Naive thymus-derived CD4-positive, alpha-beta T cell (primary cell): Measurements from ENCODE around the gene BEAN1. TPM values are rescaled to one million over a fixed set of nuclear protein-coding genes. Genes with fewer than 3 reads are reported as not detected.

Experiments used
- ATAC-seq: fragments of 150-1000 bp; cut with Tn5 transposase; 2 replicates; pipeline ENCODE4 v1.10.0; 2021; ENCODE audit warnings: mild to moderate bottlenecking, moderate library complexity
- CTCF ChIA-PET: fragments of 350-600 bp; sonication (Branson Sonifier 250); formaldehyde crosslinking; loops from one replicate; lab custom pipeline; 2021; ENCODE audit warnings: antibody characterized with exemption; lab: Charles Lee
- POLR2A ChIA-PET: fragments of 350-600 bp; sonication (Branson Sonifier 250); formaldehyde crosslinking; loops from one replicate; lab custom pipeline; 2021; ENCODE audit warnings: antibody characterized with exemption, inconsistent platforms; lab: Charles Lee
- DNase-seq, 9 donors: peaks; one replicate each; pipeline versions ENCODE4 v3.0.0 to v3.0.0-alpha.2; 2020 to 2022; ENCODE audit warnings: mixed read lengths in 1 of 9
- H3K27ac ChIP-seq: one replicate; pipeline ENCODE4 v1.7.0; 2013; ENCODE audit warnings: mild to moderate bottlenecking, low read depth, low read length, moderate library complexity
- H3K27me3 ChIP-seq, 2 donors: one replicate each; pipeline ENCODE4 v1.7.0; 2013; ENCODE audit warnings: low read length in 2 of 2, mild to moderate bottlenecking in 2 of 2, moderate library complexity in 2 of 2; ENCODE audit not compliant: control insufficient read depth in 2 of 2, insufficient read depth in 2 of 2
- H3K36me3 ChIP-seq, 3 experiments: 1 replicate in 2 of 3; 2 replicates in 1 of 3; pipeline ENCODE4 v1.7.0; 2013; ENCODE audit warnings: low read length in 3 of 3, mild to moderate bottlenecking in 3 of 3, moderate library complexity in 1 of 3; ENCODE audit not compliant: insufficient read depth in 3 of 3, control insufficient read depth in 2 of 3
- H3K4me1 ChIP-seq, 2 donors: one replicate each; pipeline ENCODE4 v1.7.0; 2013; ENCODE audit warnings: low read length in 2 of 2, mild to moderate bottlenecking in 2 of 2, moderate library complexity in 1 of 2; ENCODE audit not compliant: control insufficient read depth in 2 of 2, insufficient read depth in 2 of 2
- H3K4me3 ChIP-seq: 2 replicates; pipeline ENCODE4 v1.7.0; 2013; ENCODE audit warnings: mild to moderate bottlenecking, low read length
- H3K9me3 ChIP-seq, 3 experiments: 1 replicate in 2 of 3; 2 replicates in 1 of 3; pipeline ENCODE4 v1.7.0; 2013; ENCODE audit warnings: low read length in 3 of 3; ENCODE audit not compliant: control insufficient read depth in 2 of 3
- H3K27ac Mint-ChIP-seq, 9 donors: one replicate each; pipeline ENCODE4 v1.8.0; 2020 to 2022; ENCODE audit warnings: mixed read lengths in 9 of 9, mild to moderate bottlenecking in 8 of 9, moderate library complexity in 5 of 9, inconsistent platforms in 2 of 9
- H3K27me3 Mint-ChIP-seq, 5 donors: one replicate each; pipeline ENCODE4 v1.8.0; 2021 to 2022; ENCODE audit warnings: mixed read lengths in 5 of 5, mild to moderate bottlenecking in 1 of 5
- H3K36me3 Mint-ChIP-seq, 5 donors: one replicate each; pipeline ENCODE4 v1.8.0; 2020 to 2022; ENCODE audit warnings: mixed read lengths in 5 of 5, mild to moderate bottlenecking in 3 of 5, inconsistent platforms in 1 of 5
- H3K4me1 Mint-ChIP-seq, 7 donors: one replicate each; pipeline ENCODE4 v1.8.0; 2020 to 2022; ENCODE audit warnings: mixed read lengths in 7 of 7, mild to moderate bottlenecking in 3 of 7, inconsistent platforms in 1 of 7
- H3K4me3 Mint-ChIP-seq, 10 donors: one replicate each; pipeline ENCODE4 v1.8.0; 2020 to 2022; ENCODE audit warnings: mild to moderate bottlenecking in 10 of 10, mixed read lengths in 10 of 10, moderate library complexity in 6 of 10, inconsistent platforms in 2 of 10
- H3K9me3 Mint-ChIP-seq, 11 donors: one replicate each; pipeline ENCODE4 v1.8.0; 2020 to 2022; ENCODE audit warnings: mixed read lengths in 11 of 11, mild to moderate bottlenecking in 4 of 11, inconsistent platforms in 1 of 11, moderate library complexity in 1 of 11
- intact Hi-C, 2 donors: fragments of 100-400 bp; cut with micrococcal nuclease; formaldehyde crosslinking; loops; one replicate each; pipeline ENCODE4 v1.15.1; 2023
- polyA plus RNA-seq, 2 donors: library from polyadenylated mRNA; unstranded; fragments of 300-500 nt; fragmentation: Illumina TruSeq; gene quantifications; one replicate each; pipeline ENCODE4 v1.2.3, GENCODE V29; 2021
- total RNA-seq, 6 experiments: library from RNA in 5 of 6; stranded (reverse) in 5 of 6; gene quantifications; 1 replicate in 5 of 6; 2 replicates in 1 of 6; pipeline ENCODE4 v1.2.3 and lab custom pipeline; 2021 to 2026

Gene BEAN1
- total and polyA plus RNA-seq, 7 experiments from 2014 or later = not detected

- H3K4me3 ChIP-seq = peak overlapping the region; percentile 52
- H3K27me3 Mint-ChIP-seq = peaks cover 0 to 25% (median 4%) of the 10 kb centered on the region in 5 donors
- peaks cover 8 to 30% (median 28%) of the 10 kb centered on the region in 5 donors for H3K36me3 Mint-ChIP-seq
- peaks cover 19 to 27% of the 10 kb centered on the region in 2 donors for H3K4me1 ChIP-seq
- ATAC-seq = no peak
- H3K36me3 ChIP-seq = peaks cover 0 to 7% (median 0%) of the 10 kb centered on the region in 3 experiments
- H3K27me3 ChIP-seq = no peaks in the 10 kb centered on the region
- H3K9me3 ChIP-seq = peaks cover 0 to 5% (median 0%) of the 10 kb centered on the region in 3 experiments
- H3K27ac ChIP-seq = peak overlapping the region; percentile 60
- intact Hi-C loops = loop anchor here in 1 of 2 donors (2.0 to 5.0 kb wide), 2 partner anchors 20 to 288 kb away; partner anchors contain the start of gene CMTM4
- peak overlapping the region; percentile 83 to 99 (median 91) for H3K4me3 Mint-ChIP-seq
- POLR2A ChIA-PET = interaction anchor here (1.5 kb wide), 1 partner anchor 181 kb away, joined by 5 read pairs; no protein-coding TSS in a partner anchor
- CTCF ChIA-PET = interaction anchor here (0.5 to 5.9 kb wide), 4 partner anchors 74 to 361 kb away, joined by 4 to 84 read pairs (median 18); partner anchors contain the start of gene DYNC1LI2
- H3K4me1 Mint-ChIP-seq = peaks cover 14 to 40% (median 33%) of the 10 kb centered on the region in 7 donors
- DNase-seq = no peak
- peaks cover 0 to 21% (median 12%) of the 10 kb centered on the region in 11 donors for H3K9me3 Mint-ChIP-seq
- H3K27ac Mint-ChIP-seq = peak overlapping the region; percentile 88 to 99 (median 94)
These were observed 17.9 kb upstream of the BEAN1 start for GRCh38 chr16:66409156-66409555.

DNA sequence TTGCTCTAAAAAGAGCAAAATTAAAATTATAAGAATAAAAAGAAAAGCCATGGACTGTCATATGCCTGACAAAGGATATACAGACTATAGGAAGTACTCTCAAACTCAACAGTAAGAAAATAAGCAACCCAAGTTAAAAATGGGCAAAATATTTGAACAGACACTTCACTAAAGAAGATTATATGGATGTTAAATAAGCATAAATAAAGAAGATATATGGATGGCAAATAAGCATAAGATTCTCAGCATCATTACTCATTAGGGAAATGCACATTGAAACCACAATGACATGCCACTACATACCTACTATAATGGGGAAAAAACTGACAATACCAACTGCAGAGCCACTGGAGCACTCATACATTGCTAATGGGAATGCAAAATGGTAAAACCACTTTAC lies 14.9 kb upstream of the BEAN1 start:
- DNase-seq (no peak), ATAC-seq (no peak)
- H3K27ac Mint-ChIP-seq = no peak overlapping the region
- Histone ChIP-seq H3K27me3 (no peaks in the 10 kb centered on the region), H3K36me3 (peaks cover 0 to 7% (median 0%) of the 10 kb centered on the region in 3 experiments), H3K27ac (no peak overlapping the region), H3K4me1 (peaks cover 12 to 23% of the 10 kb centered on the region in 2 donors), H3K9me3 (peaks cover 0 to 5% (median 0%) of the 10 kb centered on the region in 3 experiments), H3K4me3 (no peak overlapping the region)
- peaks cover 22 to 37% (median 32%) of the 10 kb centered on the region in 5 donors for H3K36me3 Mint-ChIP-seq
- intact Hi-C loops = no loop called here
- H3K4me3 Mint-ChIP-seq = no peak overlapping the region
- peaks cover 10 to 36% (median 30%) of the 10 kb centered on the region in 7 donors for H3K4me1 Mint-ChIP-seq
- H3K9me3 Mint-ChIP-seq = peaks cover 4 to 26% (median 12%) of the 10 kb centered on the region in 11 donors
- peaks cover 0 to 6% (median 0%) of the 10 kb centered on the region in 5 donors for H3K27me3 Mint-ChIP-seq
- ChIA-PET CTCF (no interaction called here), POLR2A (no interaction called here)

DNA sequence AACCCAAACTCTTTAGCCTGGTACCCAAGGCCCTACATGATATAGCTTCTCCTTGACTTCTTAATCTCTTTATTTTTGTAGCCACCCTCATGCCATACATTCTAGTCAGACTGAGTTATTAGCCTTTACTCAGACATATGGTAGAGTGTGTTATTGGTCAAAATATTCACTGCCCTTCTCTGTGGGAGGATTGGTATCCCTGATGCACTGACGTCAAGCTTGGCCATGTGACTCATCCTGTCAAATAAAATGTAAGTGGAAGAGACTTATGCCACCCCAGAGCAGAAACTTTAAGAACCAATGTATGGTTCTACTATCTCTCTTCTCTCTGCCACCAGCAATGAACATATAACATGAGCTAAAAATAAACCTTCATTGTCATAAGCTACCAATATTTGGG lies 12.2 kb upstream of the BEAN1 start:
- Mint-ChIP-seq H3K4me1 (peaks cover 0 to 32% (median 9%) of the 10 kb centered on the region in 7 donors), H3K9me3 (peaks cover 4 to 26% (median 12%) of the 10 kb centered on the region in 11 donors), H3K4me3 (no peak overlapping the region), H3K27me3 (peaks cover 0 to 6% (median 3%) of the 10 kb centered on the region in 5 donors), H3K36me3 (peaks cover 22 to 32% (median 25%) of the 10 kb centered on the region in 5 donors), H3K27ac (no peak overlapping the region)
- Histone ChIP-seq H3K4me3 (no peak overlapping the region), H3K4me1 (peaks cover 0 to 1% of the 10 kb centered on the region in 2 donors), H3K36me3 (peaks cover 0 to 7% (median 0%) of the 10 kb centered on the region in 3 experiments), H3K27me3 (no peaks in the 10 kb centered on the region), H3K27ac (no peak overlapping the region), H3K9me3 (peaks cover 0 to 5% (median 0%) of the 10 kb centered on the region in 3 experiments)
- DNase-seq (no peak), ATAC-seq (no peak)
- ChIA-PET POLR2A (no interaction called here), CTCF (interaction anchor here (1.1 kb wide), 2 partner anchors 9 to 10 kb away, joined by 3 to 7 read pairs; no protein-coding TSS in a partner anchor)
- intact Hi-C loops = no loop called here

- H3K4me1 Mint-ChIP-seq = peaks cover 0 to 31% (median 3%) of the 10 kb centered on the region in 7 donors
- ATAC-seq (no peak), DNase-seq (no peak)
- Histone ChIP-seq H3K27me3 (no peaks in the 10 kb centered on the region), H3K27ac (no peak overlapping the region), H3K36me3 (peaks cover 0 to 4% (median 0%) of the 10 kb centered on the region in 3 experiments), H3K4me3 (no peak overlapping the region), H3K4me1 (no peaks in the 10 kb centered on the region), H3K9me3 (peaks cover 0 to 5% (median 0%) of the 10 kb centered on the region in 3 experiments)
- H3K27ac Mint-ChIP-seq = peak overlapping the region in 1 of 9 donors; percentile 24
- peaks cover 12 to 22% (median 19%) of the 10 kb centered on the region in 5 donors for H3K36me3 Mint-ChIP-seq
- intact Hi-C loops = no loop called here
- POLR2A ChIA-PET = no interaction called here
- peaks cover 4 to 24% (median 10%) of the 10 kb centered on the region in 11 donors for H3K9me3 Mint-ChIP-seq
- H3K4me3 Mint-ChIP-seq = no peak overlapping the region
- H3K27me3 Mint-ChIP-seq = peaks cover 3 to 16% (median 5%) of the 10 kb centered on the region in 5 donors
- CTCF ChIA-PET = interaction anchor here (1.1 kb wide), 1 partner anchor 12 kb away, joined by 3 read pairs; no protein-coding TSS in a partner anchor
These were observed 11.0 kb upstream of the BEAN1 start for GRCh38 chr16:66416136-66416535.

- Mint-ChIP-seq H3K27ac (no peak overlapping the region), H3K9me3 (peaks cover 0 to 16% (median 7%) of the 10 kb centered on the region in 11 donors), H3K4me3 (no peak overlapping the region), H3K27me3 (peaks cover 3 to 22% (median 7%) of the 10 kb centered on the region in 5 donors), H3K4me1 (peaks cover 0 to 31% (median 3%) of the 10 kb centered on the region in 7 donors), H3K36me3 (peaks cover 6 to 16% (median 13%) of the 10 kb centered on the region in 5 donors)
- intact Hi-C loops = no loop called here
- Histone ChIP-seq H3K36me3 (no peaks in the 10 kb centered on the region), H3K9me3 (peaks cover 0 to 5% (median 0%) of the 10 kb centered on the region in 3 experiments), H3K4me1 (no peaks in the 10 kb centered on the region), H3K4me3 (no peak overlapping the region), H3K27ac (no peak overlapping the region), H3K27me3 (no peaks in the 10 kb centered on the region)
- no peak for ATAC-seq
- ChIA-PET CTCF (no interaction called here), POLR2A (no interaction called here)
- DNase-seq = no peak
These were observed 10.0 kb upstream of the BEAN1 start for GRCh38 chr16:66416939-66417700.

- no peaks in the 10 kb centered on the region for H3K4me1 ChIP-seq
- H3K9me3 Mint-ChIP-seq = peaks cover 0 to 11% (median 2%) of the 10 kb centered on the region in 11 donors
- H3K9me3 ChIP-seq = no peaks in the 10 kb centered on the region
- peaks cover 4 to 13% (median 8%) of the 10 kb centered on the region in 5 donors for H3K36me3 Mint-ChIP-seq
- H3K27me3 ChIP-seq = no peaks in the 10 kb centered on the region
- peaks cover 10 to 33% (median 17%) of the 10 kb centered on the region in 5 donors for H3K27me3 Mint-ChIP-seq
- H3K4me3 ChIP-seq = no peak overlapping the region
- intact Hi-C loops = no loop called here
- ChIA-PET CTCF (no interaction called here), POLR2A (no interaction called here)
- no peaks in the 10 kb centered on the region for H3K36me3 ChIP-seq
- peak overlapping the region in 2 of 9 donors; percentile 50 to 60 for H3K27ac Mint-ChIP-seq
- peaks cover 0 to 31% (median 6%) of the 10 kb centered on the region in 7 donors for H3K4me1 Mint-ChIP-seq
- DNase-seq = no peak
- no peak overlapping the region for H3K27ac ChIP-seq
- ATAC-seq = no peak
- H3K4me3 Mint-ChIP-seq = peak overlapping the region in 1 of 10 donors; percentile 38
These were observed 8.7 kb upstream of the BEAN1 start for GRCh38 chr16:66418165-66418962.
